Thyroid gland (tissue), 4 donors: ENCODE data around the gene LPAR1. TPM values are rescaled to one million over a fixed set of nuclear protein-coding genes. Genes with fewer than 3 reads are reported as not detected.

ENCODE experiments used
- DNase-seq, 2 donors: peaks; one replicate each; pipeline ENCODE4 v3.0.0-alpha.2; 2019
- H3K27ac ChIP-seq, 3 donors: fragments of 200-600 bp; sonication (generic); 1 replicate in 2 of 3; 2 replicates in 1 of 3; pipeline ENCODE4 v1.5.1; 2016 to 2019; ENCODE audit warnings: mild to moderate bottlenecking in 1 of 3, moderate library complexity in 1 of 3
- H3K27me3 ChIP-seq: fragments of 200-600 bp; sonication (generic); one replicate; pipeline ENCODE4 v1.5.1; 2019
- H3K36me3 ChIP-seq, 2 donors: fragments of 200-600 bp; sonication (generic); one replicate each; pipeline ENCODE4 v1.5.1; 2016 to 2019
- H3K4me1 ChIP-seq, 2 donors: fragments of 200-600 bp; sonication (generic); one replicate each; pipeline ENCODE4 v1.5.1; 2017 to 2019
- H3K4me3 ChIP-seq, 3 donors: fragments of 200-600 bp; sonication (generic); replicated peaks in 1 of 3; 1 replicate in 2 of 3; 2 replicates in 1 of 3; pipeline ENCODE4 v1.5.1; 2016; ENCODE audit warnings: mild to moderate bottlenecking in 1 of 3
- H3K9me3 ChIP-seq: fragments of 200-600 bp; sonication (generic); one replicate; pipeline ENCODE4 v1.5.1; 2017
- CTCF ChIP-seq, 6 experiments: fragments of 200-600 bp in 3 of 6; fragments of 450-650 bp in 3 of 6; sonication (generic) in 3 of 6; IDR thresholded peaks; one replicate each; pipeline ENCODE4 v1.5.1; 2016 to 2019; ENCODE audit warnings: antibody characterized with exemption in 6 of 6, mild to moderate bottlenecking in 2 of 6, inconsistent platforms in 1 of 6, moderate library complexity in 1 of 6
- POLR2A ChIP-seq, 2 donors: fragments of 450-650 bp; IDR thresholded peaks; one replicate each; pipeline ENCODE4 v1.6.1; 2017; ENCODE audit warnings: antibody characterized with exemption in 2 of 2, mild to moderate bottlenecking in 2 of 2, moderate library complexity in 1 of 2
- WGBS, 2 donors: methylation state at CpG; one replicate each; pipeline ENCODE4 v1.1.5; 2017; 5-methylcytosine and 5-hydroxymethylcytosine counted together
- intact Hi-C: fragments of 100-400 bp; cut with DNase I; formaldehyde crosslinking; loops from one replicate; pipeline ENCODE4 v1.15.1; 2023
- total RNA-seq, 4 donors: library from RNA; depleted of rRNA; stranded (reverse); fragments of >200 nt; gene quantifications; one replicate each; pipeline ENCODE4 v1.2.3, GENCODE V29; 2016

LPAR1 gene
- total RNA-seq, 4 donors from 2014 or later, result 40.8 to 98.5 (median 56.4) TPM

- no peaks in the 10 kb centered on the region for H3K4me1 ChIP-seq
- H3K27me3 ChIP-seq, result no peaks in the 10 kb centered on the region
- 42 to 66% methylated on average over 1 of the region's 1 CpG for WGBS, 2 donors
- H3K36me3 ChIP-seq, result no peaks in the 10 kb centered on the region
- no peaks in the 10 kb centered on the region for H3K9me3 ChIP-seq
- intact Hi-C loops, result no loop called here
- TF ChIP-seq CTCF (IDR thresholded peaks at IDR 0.05) (no peak), POLR2A (IDR thresholded peaks at IDR 0.05) (no peak)
- no peak overlapping the region for H3K27ac ChIP-seq
- no peak for DNase-seq
- no peak overlapping the region for H3K4me3 ChIP-seq
Measured at GRCh38 chr9:110886832-110887231, 151.4 kb downstream of the LPAR1 start.

GRCh38 chr9:110880189-110880588 lies 158.1 kb downstream of the LPAR1 start:
- Histone ChIP-seq H3K4me1 (peaks cover 3 to 13% of the 10 kb centered on the region in 2 donors), H3K36me3 (no peaks in the 10 kb centered on the region), H3K4me3 (no peak overlapping the region), H3K27me3 (no peaks in the 10 kb centered on the region), H3K9me3 (no peaks in the 10 kb centered on the region), H3K27ac (peak overlapping the region in 1 of 3 donors; percentile 4)
- DNase-seq, result no peak
- TF ChIP-seq POLR2A (IDR thresholded peaks at IDR 0.05) (no peak), CTCF (IDR thresholded peaks at IDR 0.05) (no peak)
- intact Hi-C loops, result no loop called here
- 64 to 74% methylated on average over 3 of the region's 3 CpGs for WGBS, 2 donors

GRCh38 chr9:110877374-110877773 lies 160.9 kb downstream of the LPAR1 start:
- H3K36me3 ChIP-seq, result no peaks in the 10 kb centered on the region
- DNase-seq, result no peak
- intact Hi-C loops, result no loop called here
- no peak overlapping the region for H3K4me3 ChIP-seq
- TF ChIP-seq CTCF (IDR thresholded peaks at IDR 0.05), result no peak
- no peak for TF ChIP-seq POLR2A (IDR thresholded peaks at IDR 0.05)
- no peak overlapping the region for H3K27ac ChIP-seq
- no peaks in the 10 kb centered on the region for H3K27me3 ChIP-seq
- H3K9me3 ChIP-seq, result no peaks in the 10 kb centered on the region
- H3K4me1 ChIP-seq, result peaks cover 3 to 13% of the 10 kb centered on the region in 2 donors

- no peaks in the 10 kb centered on the region for H3K9me3 ChIP-seq
- intact Hi-C loops, result no loop called here
- no peak for DNase-seq
Measured at GRCh38 chr9:110876929-110877328, 161.3 kb downstream of the LPAR1 start.

More at GRCh38 chr9:110876929-110877328, 161.3 kb downstream of the LPAR1 start:
- peaks cover 3 to 13% of the 10 kb centered on the region in 2 donors for H3K4me1 ChIP-seq
- no peaks in the 10 kb centered on the region for H3K27me3 ChIP-seq
- WGBS, 2 donors, result 89 to 91% methylated on average over 3 of the region's 3 CpGs
- no peak overlapping the region for H3K4me3 ChIP-seq
- no peak for TF ChIP-seq CTCF (IDR thresholded peaks at IDR 0.05)
- no peak for TF ChIP-seq POLR2A (IDR thresholded peaks at IDR 0.05)
- no peaks in the 10 kb centered on the region for H3K36me3 ChIP-seq
- H3K27ac ChIP-seq, result no peak overlapping the region
